ENCODE measurements around the gene IGSF21. TPM values are rescaled to one million over a fixed set of nuclear protein-coding genes. Genes with fewer than 3 reads are reported as not detected.

IGSF21 gene
- total RNA-seq, 1 donor from 2014 or later: 0.94 TPM

GRCh38 chr1:18114726-18115410, 7.3 kb downstream of the IGSF21 start:
- Mint-ChIP-seq H3K27me3 (peaks cover 95% of the 10 kb centered on the region), H3K4me1 (ENCODE audit: unreplicated experiment) (no peaks in the 10 kb centered on the region)

GRCh38 chr1:18116777-18117176, 9.2 kb downstream of the IGSF21 start:
- Mint-ChIP-seq H3K27me3 (peaks cover 97% of the 10 kb centered on the region), H3K36me3 (no peaks in the 10 kb centered on the region), H3K4me3 (no peak overlapping the region), H3K27ac (no peak overlapping the region), H3K4me1 (ENCODE audit: unreplicated experiment) (no peaks in the 10 kb centered on the region), H3K9me3 (no peaks in the 10 kb centered on the region)
- DNase-seq (ENCODE audit: extremely low spot score, unreplicated experiment): no peak
- TF ChIP-seq CTCF (conservative IDR thresholded peaks at IDR 0.05): no peak

More at GRCh38 chr1:18114726-18115410, 7.3 kb downstream of the IGSF21 start:
- no peak for TF ChIP-seq CTCF (conservative IDR thresholded peaks at IDR 0.05)
- Mint-ChIP-seq H3K27ac (no peak overlapping the region), H3K9me3 (no peaks in the 10 kb centered on the region), H3K4me3 (no peak overlapping the region), H3K36me3 (no peaks in the 10 kb centered on the region)
- no peak for DNase-seq (ENCODE audit: extremely low spot score, unreplicated experiment)

- Mint-ChIP-seq H3K36me3 (no peaks in the 10 kb centered on the region), H3K27ac (no peak overlapping the region), H3K9me3 (no peaks in the 10 kb centered on the region), H3K27me3 (peaks cover 87% of the 10 kb centered on the region), H3K4me3 (no peak overlapping the region), H3K4me1 (ENCODE audit: unreplicated experiment) (no peaks in the 10 kb centered on the region)
- TF ChIP-seq CTCF (conservative IDR thresholded peaks at IDR 0.05): no peak
- DNase-seq (ENCODE audit: extremely low spot score, unreplicated experiment): no peak
Measured at GRCh38 chr1:18118078-18118477, 10.5 kb downstream of the IGSF21 start.

- Mint-ChIP-seq H3K9me3 (no peaks in the 10 kb centered on the region), H3K27me3 (peaks cover 87% of the 10 kb centered on the region), H3K4me1 (ENCODE audit: unreplicated experiment) (no peaks in the 10 kb centered on the region), H3K27ac (no peak overlapping the region), H3K4me3 (no peak overlapping the region), H3K36me3 (no peaks in the 10 kb centered on the region)
- no peak for DNase-seq (ENCODE audit: extremely low spot score, unreplicated experiment)
- no peak for TF ChIP-seq CTCF (conservative IDR thresholded peaks at IDR 0.05)
Measured at GRCh38 chr1:18118491-18118890, 10.9 kb downstream of the IGSF21 start.

- no peaks in the 10 kb centered on the region for H3K9me3 Mint-ChIP-seq
- H3K27ac Mint-ChIP-seq: no peak overlapping the region
- DNase-seq (ENCODE audit: extremely low spot score, unreplicated experiment): no peak
- H3K36me3 Mint-ChIP-seq: no peaks in the 10 kb centered on the region
- H3K4me1 Mint-ChIP-seq (ENCODE audit: unreplicated experiment): no peaks in the 10 kb centered on the region
- no peak for TF ChIP-seq CTCF (conservative IDR thresholded peaks at IDR 0.05)
- H3K4me3 Mint-ChIP-seq: no peak overlapping the region
- H3K27me3 Mint-ChIP-seq: peaks cover 81% of the 10 kb centered on the region
Measured at GRCh38 chr1:18119289-18119688, 11.7 kb downstream of the IGSF21 start.
